ENCODE measurements around the gene MTHFD1. TPM values are rescaled to one million over a fixed set of nuclear protein-coding genes. Genes with fewer than 3 reads are reported as not detected.
"Not testable (repeated sequence)": the region's sequence is repeated elsewhere in the genome, so short reads cannot be mapped to it uniquely, and the experiment has no call there.

Gene MTHFD1
- total RNA-seq, 1 experiment from 2014 or later, result 72.7 TPM

DNA sequence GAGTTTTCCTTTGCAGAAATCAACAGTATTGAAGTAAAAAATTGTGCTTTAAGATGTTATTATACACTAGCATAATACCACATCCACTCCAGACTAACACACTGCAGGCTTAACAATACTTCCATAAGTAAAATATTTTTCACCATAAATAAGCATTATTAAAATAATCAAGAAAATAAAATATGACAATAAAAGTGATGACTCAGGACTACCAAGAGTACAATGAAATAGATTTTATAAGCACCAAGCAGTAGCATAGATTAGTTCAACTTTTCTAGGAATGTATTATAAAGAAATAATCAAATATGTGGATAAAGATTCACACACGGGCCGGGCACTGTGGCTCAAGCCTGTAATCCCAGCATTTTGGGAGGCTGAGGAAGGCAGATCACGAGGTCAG is 40.4 kb upstream of the MTHFD1 start:
- no peak for DNase-seq (ENCODE audit: unreplicated experiment)
- CTCF ChIA-PET, result interaction anchor here (0.6 to 1.6 kb wide), 3 partner anchors 72 to 130 kb away, joined by 3 to 4 read pairs (median 3); no protein-coding TSS in a partner anchor
- Mint-ChIP-seq H3K9me3 (ENCODE audit: unreplicated experiment) (no peaks in the 10 kb centered on the region), H3K4me1 (ENCODE audit: insufficient read depth, unreplicated experiment) (no peaks in the 10 kb centered on the region), H3K27me3 (ENCODE audit: insufficient read depth, unreplicated experiment) (no peaks in the 10 kb centered on the region), H3K27ac (ENCODE audit: low read depth, unreplicated experiment) (no peak overlapping the region), H3K4me3 (ENCODE audit: unreplicated experiment) (no peak overlapping the region), H3K36me3 (ENCODE audit: insufficient read depth, unreplicated experiment) (no peaks in the 10 kb centered on the region)
- no TSS peak for BruUV-seq (replicated peaks)
- POLR2A ChIA-PET, result interaction anchor here (0.8 to 3.0 kb wide), 2 partner anchors 10 to 40 kb away, joined by 3 to 10 read pairs; partner anchors contain the start of gene MTHFD1
- no peak for TF ChIP-seq CTCF (IDR thresholded peaks at IDR 0.05; ENCODE audit: unreplicated experiment)
- intact Hi-C loops (cut with micrococcal nuclease), result loop anchor here (10.0 kb wide), 2 partner anchors 77 to 157 kb away; partner anchors contain the start of genes ZBTB1 and ZBTB25

DNA sequence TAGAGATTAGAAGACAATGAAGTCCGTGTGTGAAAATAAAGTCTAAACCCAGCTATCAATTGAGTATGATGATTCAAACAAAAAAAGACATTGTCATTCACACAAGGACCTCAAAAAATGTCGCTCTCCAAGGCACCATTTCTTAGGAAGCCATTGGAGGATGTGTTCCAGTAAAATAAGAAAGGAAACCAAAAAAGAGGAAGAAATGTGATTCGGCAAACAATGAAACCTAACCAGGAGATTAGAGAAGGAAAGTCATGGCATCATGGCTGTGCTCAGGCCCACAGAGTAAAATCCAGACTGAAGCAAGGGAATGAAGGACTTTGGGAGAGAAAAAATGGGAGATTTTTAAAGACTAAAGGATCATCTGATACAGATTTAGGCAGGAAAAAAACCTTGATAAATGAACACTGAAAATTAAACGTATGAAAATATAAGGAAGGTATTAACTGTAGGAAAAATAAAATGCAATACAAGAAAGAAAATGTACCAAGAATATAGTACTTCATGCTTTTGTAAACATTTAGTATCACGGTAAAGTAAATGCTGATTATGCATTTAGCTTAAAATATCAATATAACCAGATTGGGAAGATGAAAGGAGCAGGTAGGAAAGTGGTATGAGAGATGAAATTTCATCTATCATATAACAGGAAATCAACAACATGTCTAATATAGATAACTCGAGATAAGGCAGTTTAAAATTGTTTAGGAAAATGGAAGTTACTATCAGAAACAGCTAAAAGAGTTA is 38.2 kb upstream of the MTHFD1 start:
- Mint-ChIP-seq H3K4me1 (ENCODE audit: insufficient read depth, unreplicated experiment) (no peaks in the 10 kb centered on the region), H3K36me3 (ENCODE audit: insufficient read depth, unreplicated experiment) (no peaks in the 10 kb centered on the region), H3K27ac (ENCODE audit: low read depth, unreplicated experiment) (no peak overlapping the region), H3K27me3 (ENCODE audit: insufficient read depth, unreplicated experiment) (no peaks in the 10 kb centered on the region), H3K9me3 (ENCODE audit: unreplicated experiment) (no peaks in the 10 kb centered on the region), H3K4me3 (ENCODE audit: unreplicated experiment) (no peak overlapping the region)
- DNase-seq (ENCODE audit: unreplicated experiment), result no peak
- BruUV-seq (replicated peaks), result no TSS peak
- ChIA-PET CTCF (no interaction called here), POLR2A (interaction anchor here (0.7 kb wide), 1 partner anchor 152 kb away, joined by 3 read pairs; no protein-coding TSS in a partner anchor)
- no peak for TF ChIP-seq CTCF (IDR thresholded peaks at IDR 0.05; ENCODE audit: unreplicated experiment)
- intact Hi-C loops (cut with micrococcal nuclease), result loop anchor here (10.0 kb wide), 2 partner anchors 75 to 155 kb away; partner anchors contain the start of genes ZBTB1 and ZBTB25

DNA sequence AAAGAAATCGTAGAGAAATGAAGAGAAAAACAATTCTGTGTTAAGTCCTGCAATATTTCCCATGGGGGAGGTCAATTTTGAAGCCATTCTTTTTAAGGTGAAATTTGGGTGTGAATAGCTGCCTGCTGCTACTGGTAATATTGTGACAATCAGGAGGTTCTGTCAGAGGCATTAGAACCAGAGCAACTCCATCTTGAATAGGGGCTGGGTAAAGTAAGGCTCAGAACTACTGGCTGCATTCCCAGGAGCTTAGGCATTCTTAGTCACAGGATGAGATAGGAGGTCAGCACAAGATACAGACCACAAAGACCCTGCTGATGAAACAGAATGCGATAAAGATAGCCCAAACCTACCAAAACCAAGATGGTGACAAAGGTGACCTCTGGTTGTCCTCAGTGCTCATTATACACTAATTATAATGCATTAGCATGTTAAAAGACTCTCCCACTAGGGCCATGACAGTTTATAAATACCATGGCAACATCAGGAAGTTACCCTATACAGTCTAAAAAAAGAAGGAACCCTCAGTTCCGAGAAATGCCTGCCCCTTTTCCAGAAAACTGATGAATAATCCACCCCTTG is 24.8 kb upstream of the MTHFD1 start:
- TF ChIP-seq CTCF (IDR thresholded peaks at IDR 0.05; ENCODE audit: unreplicated experiment), result no peak
- DNase-seq (ENCODE audit: unreplicated experiment), result no peak
- Mint-ChIP-seq H3K27ac (ENCODE audit: low read depth, unreplicated experiment) (no peak overlapping the region), H3K4me3 (ENCODE audit: unreplicated experiment) (no peak overlapping the region), H3K27me3 (ENCODE audit: insufficient read depth, unreplicated experiment) (no peaks in the 10 kb centered on the region), H3K36me3 (ENCODE audit: insufficient read depth, unreplicated experiment) (no peaks in the 10 kb centered on the region), H3K4me1 (ENCODE audit: insufficient read depth, unreplicated experiment) (no peaks in the 10 kb centered on the region), H3K9me3 (ENCODE audit: unreplicated experiment) (no peaks in the 10 kb centered on the region)
- BruUV-seq (replicated peaks), result no TSS peak
- CTCF ChIA-PET, result no interaction called here
- POLR2A ChIA-PET, result interaction anchor here (0.6 kb wide), 1 partner anchor 20 kb away, joined by 4 read pairs; no protein-coding TSS in a partner anchor
- intact Hi-C loops (cut with micrococcal nuclease), result no loop called here

DNA sequence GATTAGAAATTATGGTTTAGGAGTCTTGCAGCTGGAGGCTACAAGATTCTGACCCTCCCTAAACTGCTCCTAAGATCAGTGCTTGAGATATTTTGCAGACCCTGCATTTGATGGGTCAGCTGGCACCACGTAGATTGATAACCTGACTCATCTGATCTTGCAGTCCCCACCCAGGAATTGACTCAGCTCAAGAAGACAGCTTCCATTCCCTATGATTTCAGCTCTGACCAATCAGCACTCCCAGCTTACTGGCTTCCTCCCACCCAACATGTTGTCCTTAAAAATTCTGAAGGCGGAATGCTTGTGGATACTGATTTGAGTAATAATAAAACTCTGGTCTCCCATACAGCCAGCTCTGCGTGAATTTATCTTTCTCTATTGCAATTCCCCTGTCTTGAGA is 23.2 kb upstream of the MTHFD1 start:
- intact Hi-C loops (cut with micrococcal nuclease), result no loop called here
- Mint-ChIP-seq H3K9me3 (ENCODE audit: unreplicated experiment) (no peaks in the 10 kb centered on the region), H3K27me3 (ENCODE audit: insufficient read depth, unreplicated experiment) (no peaks in the 10 kb centered on the region), H3K27ac (ENCODE audit: low read depth, unreplicated experiment) (no peak overlapping the region), H3K4me1 (ENCODE audit: insufficient read depth, unreplicated experiment) (no peaks in the 10 kb centered on the region), H3K36me3 (ENCODE audit: insufficient read depth, unreplicated experiment) (no peaks in the 10 kb centered on the region), H3K4me3 (ENCODE audit: unreplicated experiment) (no peak overlapping the region)
- no peak for TF ChIP-seq CTCF (IDR thresholded peaks at IDR 0.05; ENCODE audit: unreplicated experiment)
- POLR2A ChIA-PET, result interaction anchor here (1.1 to 2.3 kb wide), 2 partner anchors 21 to 23 kb away, joined by 3 to 6 read pairs; no protein-coding TSS in a partner anchor
- BruUV-seq (replicated peaks), result no TSS peak
- no peak for DNase-seq (ENCODE audit: unreplicated experiment)
- CTCF ChIA-PET, result interaction anchor here (1.0 kb wide), 1 partner anchor 14 kb away, joined by 4 read pairs; no protein-coding TSS in a partner anchor

DNA sequence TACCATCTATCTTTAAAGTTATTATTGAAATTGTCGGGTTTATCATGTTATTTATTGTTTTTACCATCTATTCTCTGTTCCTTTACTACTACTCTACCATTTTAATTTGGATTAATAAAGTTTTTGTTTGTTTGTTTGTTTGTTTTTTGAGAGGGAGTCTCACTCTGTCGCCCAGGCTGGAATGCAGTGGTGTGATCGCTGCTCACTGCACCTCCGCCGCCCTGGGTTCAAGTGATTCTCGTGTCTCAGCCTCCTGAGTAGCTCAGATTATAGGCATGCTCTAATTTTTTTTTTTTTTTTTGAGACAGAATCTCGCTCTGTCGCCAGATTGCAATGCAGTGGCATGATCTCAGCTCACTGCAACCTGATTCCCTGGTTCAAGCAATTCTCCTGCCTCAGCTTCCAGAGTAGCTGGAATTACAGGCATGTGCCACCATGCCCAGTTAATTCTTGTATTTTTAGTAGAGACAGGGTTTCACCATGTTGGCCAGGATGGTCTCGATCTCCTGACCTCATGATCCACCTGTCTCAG is 22.7 kb upstream of the MTHFD1 start:
- H3K36me3 Mint-ChIP-seq (ENCODE audit: insufficient read depth, unreplicated experiment); H3K9me3 Mint-ChIP-seq (ENCODE audit: unreplicated experiment); H3K4me1 Mint-ChIP-seq (ENCODE audit: insufficient read depth, unreplicated experiment); BruUV-seq (replicated peaks); H3K4me3 Mint-ChIP-seq (ENCODE audit: unreplicated experiment); DNase-seq (ENCODE audit: unreplicated experiment); H3K27ac Mint-ChIP-seq (ENCODE audit: low read depth, unreplicated experiment); H3K27me3 Mint-ChIP-seq (ENCODE audit: insufficient read depth, unreplicated experiment); intact Hi-C loops (cut with micrococcal nuclease): not testable (repeated sequence)
- ChIA-PET POLR2A (interaction anchor here (0.7 to 2.3 kb wide), 3 partner anchors 21 to 164 kb away, joined by 3 to 6 read pairs (median 3); no protein-coding TSS in a partner anchor), CTCF (interaction anchor here (0.6 to 1.0 kb wide), 2 partner anchors 14 to 61 kb away, joined by 4 read pairs; no protein-coding TSS in a partner anchor)

All from MCF 10A (cell line).